Mononuclear cell (primary cell): ENCODE results near the gene LRRC52. TPM values are rescaled to one million over a fixed set of nuclear protein-coding genes. Genes with fewer than 3 reads are reported as not detected.
A peak's percentile ranks its signal among the peaks of the same experiment; 100 is the strongest.
"Not testable (repeated sequence)": the region's sequence is repeated elsewhere in the genome, so short reads cannot be mapped to it uniquely, and the experiment has no call there.

ENCODE experiments used
- H3K27me3 ChIP-seq: 2 replicates; pipeline ENCODE4 v1.6.0; 2011; ENCODE audit warnings: low read length, control low read depth; ENCODE audit not compliant: insufficient read depth
- H3K4me1 ChIP-seq: 2 replicates; pipeline ENCODE4 v1.5.1; 2011; ENCODE audit warnings: mild to moderate bottlenecking, low read length, control low read depth; ENCODE audit not compliant: insufficient read depth
- H3K4me3 ChIP-seq: 2 replicates; pipeline ENCODE4 v1.5.1; 2011; ENCODE audit warnings: mild to moderate bottlenecking, low read length, moderate library complexity
- H3K9me3 ChIP-seq: 2 replicates; pipeline ENCODE4 v1.5.1; 2011; ENCODE audit warnings: low read depth, mild to moderate bottlenecking, control low read depth, low read length
- total RNA-seq: library from RNA; depleted of rRNA; stranded (reverse); fragments of >200 nt; gene quantifications from one replicate; pipeline ENCODE4 v1.2.3, GENCODE V29; 2012

The LRRC52 gene
- total RNA-seq, 1 donor: not detected

GRCh38 chr1:165591391-165591790 lies 47.6 kb downstream of the LRRC52 start:
- peaks cover 84% of the 10 kb centered on the region for H3K27me3 ChIP-seq
- H3K4me3 ChIP-seq, H3K4me1 ChIP-seq, H3K9me3 ChIP-seq: not testable (repeated sequence)

GRCh38 chr1:165592945-165593823 lies 49.4 kb downstream of the LRRC52 start:
- Histone ChIP-seq H3K4me1 (peaks cover 8% of the 10 kb centered on the region), H3K9me3 (no peaks in the 10 kb centered on the region), H3K4me3 (no peak overlapping the region), H3K27me3 (peaks cover 79% of the 10 kb centered on the region)

- Histone ChIP-seq H3K27me3 (peaks cover 58% of the 10 kb centered on the region), H3K4me1 (peaks cover 14% of the 10 kb centered on the region), H3K9me3 (no peaks in the 10 kb centered on the region), H3K4me3 (no peak overlapping the region)
These were observed 51.6 kb downstream of the LRRC52 start for GRCh38 chr1:165595246-165595938.

- Histone ChIP-seq H3K4me3 (peak overlapping the region; percentile 41), H3K27me3 (peaks cover 39% of the 10 kb centered on the region), H3K4me1 (peaks cover 14% of the 10 kb centered on the region), H3K9me3 (no peaks in the 10 kb centered on the region)
These were observed 54.3 kb downstream of the LRRC52 start for GRCh38 chr1:165597883-165598675.

GRCh38 chr1:165598676-165599059 lies 54.9 kb downstream of the LRRC52 start:
- Histone ChIP-seq H3K9me3 (no peaks in the 10 kb centered on the region), H3K4me1 (peaks cover 14% of the 10 kb centered on the region), H3K27me3 (peaks cover 33% of the 10 kb centered on the region), H3K4me3 (peak overlapping the region; percentile 41)

GRCh38 chr1:165600793-165601192 lies 57.0 kb downstream of the LRRC52 start:
- H3K4me1 ChIP-seq: peaks cover 14% of the 10 kb centered on the region
- peaks cover 12% of the 10 kb centered on the region for H3K27me3 ChIP-seq
- no peaks in the 10 kb centered on the region for H3K9me3 ChIP-seq
- no peak overlapping the region for H3K4me3 ChIP-seq

GRCh38 chr1:165603810-165604209 lies 60.0 kb downstream of the LRRC52 start:
- H3K9me3 ChIP-seq: no peaks in the 10 kb centered on the region
- H3K4me1 ChIP-seq: no peaks in the 10 kb centered on the region
- no peaks in the 10 kb centered on the region for H3K27me3 ChIP-seq
- H3K4me3 ChIP-seq: no peak overlapping the region

- Histone ChIP-seq H3K9me3 (no peaks in the 10 kb centered on the region), H3K4me1 (no peaks in the 10 kb centered on the region), H3K27me3 (no peaks in the 10 kb centered on the region), H3K4me3 (no peak overlapping the region)
These were observed 61.4 kb downstream of the LRRC52 start for GRCh38 chr1:165605246-165605645.

- H3K4me3 ChIP-seq: not testable (repeated sequence)
These were observed 62.9 kb downstream of the LRRC52 start for GRCh38 chr1:165606676-165607075.

GRCh38 chr1:165610866-165611265 lies 67.1 kb downstream of the LRRC52 start:
- Histone ChIP-seq H3K4me1 (no peaks in the 10 kb centered on the region), H3K4me3 (no peak overlapping the region), H3K9me3 (peaks cover 7% of the 10 kb centered on the region), H3K27me3 (peaks cover 16% of the 10 kb centered on the region)

More at GRCh38 chr1:165606676-165607075, 62.9 kb downstream of the LRRC52 start:
- not testable (repeated sequence) for H3K27me3 ChIP-seq, H3K4me1 ChIP-seq, H3K9me3 ChIP-seq

- H3K4me3 ChIP-seq: no peak overlapping the region
- H3K27me3 ChIP-seq: peaks cover 16% of the 10 kb centered on the region
- peaks cover 7% of the 10 kb centered on the region for H3K9me3 ChIP-seq
- H3K4me1 ChIP-seq: no peaks in the 10 kb centered on the region
These were observed 68.3 kb downstream of the LRRC52 start for GRCh38 chr1:165612062-165612461.

Other genes starting within 250 kb of the LRRC52 start
- not detected for gene LMX1A, start 187.3 kb upstream of the LRRC52 start, total RNA-seq
- not detected for gene RXRG, start 98.9 kb upstream of the LRRC52 start, total RNA-seq
- gene MGST3, start 87.2 kb downstream of the LRRC52 start, total RNA-seq: 17.8 TPM
- gene ALDH9A1, start 154.6 kb downstream of the LRRC52 start, total RNA-seq: 28.7 TPM
- gene TMCO1, start 224.9 kb downstream of the LRRC52 start, total RNA-seq: 31.9 TPM